ENCODE data around the gene PDE10A.
A peak's percentile ranks its signal among the peaks of the same experiment; 100 is the strongest.

The PDE10A gene

DNA sequence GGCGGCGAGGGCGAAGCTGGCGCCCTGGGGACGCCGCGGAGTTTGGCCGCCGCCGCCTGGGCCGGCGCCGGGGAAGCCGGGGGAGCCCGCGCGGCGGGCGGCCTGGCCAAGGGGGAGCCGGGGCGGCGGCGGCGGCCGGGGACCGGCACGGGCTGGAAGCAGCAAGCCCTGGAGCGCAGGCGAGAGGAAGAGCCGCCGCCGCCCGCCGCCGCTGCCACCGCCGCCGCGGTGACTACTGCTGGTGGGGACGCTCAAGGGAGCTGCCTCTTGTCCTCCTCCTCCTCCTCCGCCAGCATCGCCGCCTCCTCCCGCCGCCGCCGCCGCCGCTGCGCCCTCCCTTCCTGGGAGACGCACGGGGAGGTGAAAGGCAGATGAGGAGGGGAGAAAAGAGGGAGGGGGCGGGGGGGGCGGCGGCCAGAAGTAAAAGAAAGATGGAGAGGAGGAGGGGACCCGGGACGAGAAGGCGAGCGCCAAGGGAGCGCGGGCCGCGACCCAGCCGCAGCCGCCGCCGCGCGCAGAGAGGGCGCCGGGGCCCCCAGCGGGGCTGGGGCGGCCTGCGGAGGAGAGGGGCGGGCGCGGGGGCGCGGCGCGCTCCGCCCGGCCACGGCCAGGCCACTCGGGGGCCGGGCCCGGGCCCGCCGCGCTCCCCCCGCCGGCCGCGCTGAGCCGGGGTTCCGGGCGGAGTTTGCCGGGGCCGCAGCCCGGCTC lies 846 bp downstream of the PDE10A start:
- DNase-seq (ENCODE audit: low read depth) = peak; percentile 3
- TF ChIP-seq, protein P1, sequence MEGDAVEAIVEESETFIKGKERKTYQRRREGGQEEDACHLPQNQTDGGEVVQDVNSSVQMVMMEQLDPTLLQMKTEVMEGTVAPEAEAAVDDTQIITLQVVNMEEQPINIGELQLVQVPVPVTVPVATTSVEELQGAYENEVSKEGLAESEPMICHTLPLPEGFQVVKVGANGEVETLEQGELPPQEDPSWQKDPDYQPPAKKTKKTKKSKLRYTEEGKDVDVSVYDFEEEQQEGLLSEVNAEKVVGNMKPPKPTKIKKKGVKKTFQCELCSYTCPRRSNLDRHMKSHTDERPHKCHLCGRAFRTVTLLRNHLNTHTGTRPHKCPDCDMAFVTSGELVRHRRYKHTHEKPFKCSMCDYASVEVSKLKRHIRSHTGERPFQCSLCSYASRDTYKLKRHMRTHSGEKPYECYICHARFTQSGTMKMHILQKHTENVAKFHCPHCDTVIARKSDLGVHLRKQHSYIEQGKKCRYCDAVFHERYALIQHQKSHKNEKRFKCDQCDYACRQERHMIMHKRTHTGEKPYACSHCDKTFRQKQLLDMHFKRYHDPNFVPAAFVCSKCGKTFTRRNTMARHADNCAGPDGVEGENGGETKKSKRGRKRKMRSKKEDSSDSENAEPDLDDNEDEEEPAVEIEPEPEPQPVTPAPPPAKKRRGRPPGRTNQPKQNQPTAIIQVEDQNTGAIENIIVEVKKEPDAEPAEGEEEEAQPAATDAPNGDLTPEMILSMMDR (conservative IDR thresholded peaks at IDR 0.05; ENCODE audit: low read length) = no peak
- H3K4me3 ChIP-seq (ENCODE audit: low read length) = peak overlapping the region; percentile 45

DNA sequence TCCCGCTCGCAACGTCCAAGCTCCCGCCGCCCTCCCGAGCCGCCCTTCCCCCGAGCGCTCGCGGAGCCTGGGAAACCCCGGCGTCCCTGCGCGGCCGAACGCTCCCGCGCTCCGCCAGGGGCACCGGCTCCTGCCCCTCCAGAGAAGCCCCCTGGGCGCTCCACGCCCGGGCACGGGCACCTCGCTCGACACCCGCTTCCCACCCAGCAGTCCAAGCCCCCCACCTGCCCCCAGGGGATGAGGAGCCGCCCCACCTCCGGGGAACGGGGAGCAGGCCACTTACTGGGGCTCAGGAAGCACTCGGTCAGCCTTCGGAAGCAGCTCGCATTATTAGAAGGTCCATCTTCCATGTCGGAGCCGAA lies 1.4 kb downstream of the PDE10A start:
- TF ChIP-seq, protein P1 (conservative IDR thresholded peaks at IDR 0.05; ENCODE audit: low read length) = no peak
- DNase-seq (ENCODE audit: low read depth) = no peak
- peak overlapping the region; percentile 45 for H3K4me3 ChIP-seq (ENCODE audit: low read length)

DNA sequence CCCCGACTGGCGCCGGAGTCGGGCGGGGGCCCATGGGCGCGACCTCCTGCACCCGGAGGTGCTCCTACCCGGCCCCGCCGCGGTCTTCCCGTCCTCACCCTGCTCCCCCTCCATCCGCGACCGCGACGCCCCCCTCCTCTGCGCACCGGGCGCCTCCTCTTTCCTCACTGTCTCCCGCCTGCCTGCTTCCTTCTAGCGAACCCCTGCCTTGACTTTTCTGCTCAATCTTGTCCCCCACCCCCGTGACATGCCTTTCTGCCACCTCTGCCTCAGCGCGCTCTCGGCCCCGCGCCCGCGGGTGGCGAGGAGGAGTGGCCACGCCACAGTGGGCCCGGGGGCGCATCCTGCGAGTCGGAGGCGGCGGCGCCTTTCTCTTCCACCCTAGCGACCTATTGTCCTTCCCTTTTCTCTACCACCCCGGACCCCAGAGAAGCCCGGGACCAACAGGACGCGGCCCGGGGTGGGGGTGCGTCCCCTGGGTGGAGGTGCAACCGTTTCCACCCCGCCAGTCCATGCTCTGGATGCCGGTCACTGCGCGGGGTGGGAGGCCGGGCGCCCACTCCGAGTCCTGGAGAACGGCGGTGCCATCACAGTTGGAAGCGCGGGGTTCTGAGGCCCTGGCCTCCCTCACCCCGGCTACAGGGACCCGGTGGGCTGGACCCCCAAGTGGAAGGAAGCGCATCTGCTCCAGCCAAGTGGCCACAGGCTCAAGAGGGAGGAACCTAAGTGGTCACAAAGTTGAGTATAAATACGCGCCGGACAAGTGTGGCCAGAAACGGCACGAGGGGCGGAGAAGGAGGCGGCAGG lies 2.0 kb downstream of the PDE10A start:
- TF ChIP-seq, protein P1 (conservative IDR thresholded peaks at IDR 0.05; ENCODE audit: low read length) = no peak
- DNase-seq (ENCODE audit: low read depth) = no peak
- H3K4me3 ChIP-seq (ENCODE audit: low read length) = peak overlapping the region; percentile 34

DNA sequence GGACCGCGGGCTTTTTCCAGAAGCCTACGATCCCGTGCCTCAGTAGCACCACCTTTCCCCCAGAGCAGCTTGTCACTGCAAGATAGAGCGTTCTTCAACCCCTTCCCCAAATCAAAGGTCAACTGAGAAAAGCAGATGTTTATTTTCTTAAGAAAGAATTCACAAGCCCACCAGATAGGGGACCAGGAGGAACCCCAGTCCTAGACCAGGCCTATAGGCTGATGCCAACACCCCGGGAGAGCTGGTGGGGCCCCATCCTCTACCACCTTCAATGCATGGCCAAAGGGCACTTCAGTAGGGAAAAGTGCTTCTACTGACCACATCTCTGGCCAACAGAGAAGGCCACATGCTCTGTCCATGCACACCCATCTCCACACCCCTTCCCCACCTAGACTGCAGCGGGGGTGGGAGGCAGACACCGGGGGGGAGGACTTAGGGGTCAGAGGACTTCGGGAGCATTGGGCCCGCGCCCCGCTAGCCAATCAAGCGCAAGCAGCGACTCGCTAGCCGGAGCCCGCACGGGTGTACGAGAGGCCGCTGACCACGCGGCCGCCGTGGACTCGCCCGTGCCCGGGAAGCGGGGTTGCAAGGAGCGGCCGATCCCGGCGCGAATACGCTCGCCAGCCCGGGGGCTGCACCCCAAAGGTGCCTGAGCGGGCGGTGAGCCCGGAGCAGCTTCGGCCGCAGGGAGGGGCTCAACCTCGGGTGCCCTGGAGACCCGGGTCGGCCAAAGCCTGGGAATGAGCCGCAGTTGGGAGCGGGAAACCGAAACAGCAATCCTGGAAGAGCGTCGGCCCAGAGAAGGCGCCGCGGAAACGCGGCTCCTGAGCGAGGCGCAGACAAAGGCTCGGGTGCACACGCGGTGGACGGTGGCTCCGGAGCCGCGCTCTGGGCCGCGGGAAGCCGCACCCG lies 2.8 kb downstream of the PDE10A start:
- no peak for DNase-seq (ENCODE audit: low read depth)
- H3K4me3 ChIP-seq (ENCODE audit: low read length) = peak overlapping the region; percentile 41
- TF ChIP-seq, protein P1 (conservative IDR thresholded peaks at IDR 0.05; ENCODE audit: low read length) = no peak

DNA sequence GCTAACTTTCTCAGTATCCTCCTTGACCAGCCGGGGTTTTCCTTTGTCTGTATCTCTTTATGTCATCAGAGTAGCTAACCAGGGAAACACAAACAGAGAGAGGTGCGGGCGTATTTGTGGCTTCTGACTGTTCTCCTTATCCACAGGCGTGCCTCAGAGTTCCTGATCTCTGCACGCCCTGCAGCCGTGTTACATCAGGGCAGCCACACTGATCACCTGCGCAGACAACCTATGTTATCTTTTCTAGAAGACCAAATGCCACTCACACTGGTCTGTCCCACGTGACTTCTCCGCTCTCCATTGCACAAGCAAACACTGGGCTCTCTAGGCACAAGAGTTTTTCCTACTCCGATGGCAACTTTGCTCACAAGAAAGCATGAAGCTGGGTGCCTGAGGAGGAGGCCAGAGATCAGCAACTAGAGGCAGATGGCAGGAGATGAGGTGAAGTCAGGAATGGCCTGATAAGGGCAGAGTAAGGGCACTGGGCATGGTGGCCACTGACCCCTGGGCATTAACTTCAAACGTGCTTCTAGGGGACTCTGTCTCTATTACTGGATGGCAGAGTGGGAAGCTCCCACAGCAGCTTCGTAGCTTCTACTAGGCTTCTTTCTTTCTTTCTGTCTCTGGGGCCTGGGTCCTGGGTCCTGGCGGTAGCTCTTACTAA lies 4.5 kb downstream of the PDE10A start:
- TF ChIP-seq, protein P1 (conservative IDR thresholded peaks at IDR 0.05; ENCODE audit: low read length) = no peak
- DNase-seq (ENCODE audit: low read depth) = no peak
- no peak overlapping the region for H3K4me3 ChIP-seq (ENCODE audit: low read length)

DNA sequence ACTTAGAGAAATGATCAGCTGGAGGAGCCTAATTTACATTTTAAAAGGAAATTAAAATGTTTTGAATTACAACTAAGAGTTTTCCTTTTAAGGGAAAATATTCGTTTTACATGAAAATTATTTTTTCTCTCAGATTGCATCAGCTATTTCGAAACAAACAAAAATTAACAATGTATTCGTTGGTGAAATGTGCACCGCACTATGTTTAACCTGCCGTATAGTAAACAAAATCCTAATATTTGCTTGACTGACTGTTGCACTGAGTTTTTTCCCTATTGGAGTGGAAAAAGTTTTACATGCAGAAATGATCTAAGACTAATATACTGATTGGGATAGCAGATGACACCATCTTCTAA lies 5.7 kb downstream of the PDE10A start:
- H3K4me3 ChIP-seq (ENCODE audit: low read length) = no peak overlapping the region
- TF ChIP-seq, protein P1 (conservative IDR thresholded peaks at IDR 0.05; ENCODE audit: low read length) = no peak
- DNase-seq (ENCODE audit: low read depth) = no peak
